HG03457 (cell line): ENCODE measurements around the gene DTYMK.
"Not testable (repeated sequence)": the region's sequence is repeated elsewhere in the genome, so short reads cannot be mapped to it uniquely, and the experiment has no call there.

Source experiments
- ATAC-seq: cut with Tn5 transposase; IDR thresholded peaks from one replicate; pipeline ENCODE4 v1.9.1; 2021; ENCODE audit warnings: moderate number of reproducible peaks; ENCODE audit not compliant: unreplicated experiment

DTYMK gene

DNA sequence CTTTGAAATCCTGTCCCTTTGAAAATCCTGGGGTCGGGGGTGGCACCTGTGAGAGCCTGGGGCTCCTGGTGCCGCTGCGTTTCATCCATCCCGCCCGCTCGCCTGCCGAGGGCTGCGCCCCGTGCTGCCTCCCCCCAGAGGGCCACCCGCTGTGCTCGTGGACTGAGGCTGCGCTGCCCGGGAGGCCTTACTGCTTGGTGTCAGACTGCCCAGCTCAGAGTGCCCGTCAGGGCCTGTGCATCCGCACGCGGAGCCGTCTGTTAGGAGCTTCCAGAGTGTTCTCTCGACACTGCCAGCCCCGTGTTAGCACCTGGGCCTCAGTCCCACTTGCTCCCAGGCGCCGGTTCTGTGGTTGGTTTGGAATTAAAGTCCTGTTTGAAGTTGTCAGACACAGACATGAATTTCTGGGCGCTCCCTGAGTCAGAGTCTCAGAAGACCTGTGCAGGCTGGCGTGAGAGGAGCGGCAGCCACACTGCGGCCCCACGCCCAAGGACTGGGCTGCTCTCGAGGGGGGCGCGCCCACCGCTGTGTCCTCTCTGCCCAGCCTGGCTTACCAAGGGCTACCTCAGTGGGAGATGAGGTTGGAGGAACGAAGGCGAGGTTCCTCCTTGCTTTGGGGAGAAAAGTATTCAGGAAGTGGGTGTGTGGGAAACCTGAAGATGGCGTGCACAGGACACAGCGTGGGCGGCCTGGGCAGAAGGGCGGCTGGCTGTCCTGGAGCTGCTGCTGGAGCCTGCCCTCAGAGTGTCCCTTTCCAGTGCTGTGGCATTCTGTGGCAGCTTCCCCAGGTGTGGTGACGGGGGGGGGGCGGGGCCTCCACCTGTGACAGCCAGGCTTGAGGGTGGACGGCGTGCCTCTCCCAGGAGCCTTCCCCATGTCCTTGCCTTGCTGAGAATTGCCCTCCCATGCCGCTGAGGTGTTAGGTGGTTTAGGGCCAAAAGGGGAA is 14.1 kb downstream of the DTYMK start:
- no peak for ATAC-seq

GRCh38 chr2:241671457-241672240 is 15.0 kb downstream of the DTYMK start:
- ATAC-seq, result no peak

- no peak for ATAC-seq
These were observed 16.1 kb downstream of the DTYMK start for GRCh38 chr2:241670333-241671110.

- no peak for ATAC-seq
These were observed 17.8 kb downstream of the DTYMK start for GRCh38 chr2:241668839-241669238.

- ATAC-seq, result no peak
These were observed 18.3 kb downstream of the DTYMK start for GRCh38 chr2:241668354-241668753.

DNA sequence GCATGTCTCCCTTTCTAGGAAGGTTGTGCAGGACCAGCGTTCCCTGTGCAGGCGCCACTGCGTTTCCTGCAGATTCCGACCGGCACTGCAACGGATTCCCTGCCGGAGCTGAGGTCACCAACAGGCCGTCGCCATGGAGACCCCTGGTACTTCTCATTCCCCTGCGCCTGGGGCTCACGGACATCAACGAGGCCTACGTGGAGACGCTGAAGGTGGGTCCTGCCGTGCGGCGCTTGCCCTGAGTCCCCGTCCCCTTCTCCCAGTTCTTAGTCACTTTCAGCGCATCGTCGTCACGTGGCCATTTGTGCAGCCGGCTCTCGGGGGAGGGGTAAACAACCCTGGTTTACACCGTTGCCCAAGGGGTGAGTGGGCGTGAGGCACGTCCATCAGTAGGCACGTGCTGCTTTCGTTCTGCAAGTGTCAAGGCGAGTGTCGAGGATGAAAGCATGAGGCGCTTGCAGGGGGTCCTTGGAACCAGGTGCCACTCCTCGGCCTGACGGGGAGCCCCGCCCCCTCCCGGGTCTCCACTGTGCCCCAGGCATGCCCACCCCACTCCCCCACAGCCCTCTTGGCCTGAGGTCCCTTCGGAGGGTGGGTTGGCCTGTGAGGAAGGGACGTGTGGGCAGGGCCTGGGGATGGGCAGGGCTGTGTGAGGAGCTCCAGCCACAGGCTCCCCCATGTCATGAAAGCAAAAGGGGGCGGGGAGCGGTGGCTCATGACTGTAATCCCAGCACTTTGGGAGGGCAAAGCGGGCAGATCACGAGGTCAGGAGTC is 19.8 kb downstream of the DTYMK start:
- ATAC-seq, result no peak

DNA sequence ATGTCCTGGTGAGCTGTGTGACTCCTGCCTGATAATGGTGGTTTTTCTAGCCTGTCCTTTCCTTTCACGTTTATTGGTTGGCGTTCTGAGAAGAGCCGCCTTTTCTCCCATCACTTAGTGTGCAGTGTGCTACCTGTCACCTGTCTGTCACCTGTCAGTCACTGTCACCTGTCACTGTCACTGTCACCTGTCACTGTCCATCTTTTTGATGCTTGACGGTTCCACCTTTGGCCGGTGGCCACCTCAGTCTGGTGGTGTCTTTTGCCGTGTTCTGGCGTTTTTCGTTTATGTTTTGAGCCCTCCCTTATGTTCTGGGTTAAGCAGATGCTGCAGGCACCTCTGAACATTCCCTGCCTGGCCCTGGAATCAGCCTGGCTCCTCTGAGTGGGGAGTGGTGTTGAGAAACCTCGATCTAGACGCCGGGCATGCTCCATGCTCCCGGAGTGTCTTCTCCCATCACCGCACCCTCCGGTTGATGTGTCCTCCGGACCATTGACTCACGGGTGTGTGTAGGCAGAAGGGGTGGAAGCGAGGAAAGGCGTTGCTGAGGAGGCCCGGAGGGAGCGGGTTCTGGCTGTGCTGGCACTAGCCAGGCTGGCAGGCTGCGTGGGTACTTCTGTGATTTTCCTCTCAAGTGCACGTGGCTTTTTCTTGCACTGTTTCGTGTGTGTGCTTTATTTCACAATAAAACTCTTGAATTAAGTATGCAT is 20.7 kb downstream of the DTYMK start:
- no peak for ATAC-seq

DNA sequence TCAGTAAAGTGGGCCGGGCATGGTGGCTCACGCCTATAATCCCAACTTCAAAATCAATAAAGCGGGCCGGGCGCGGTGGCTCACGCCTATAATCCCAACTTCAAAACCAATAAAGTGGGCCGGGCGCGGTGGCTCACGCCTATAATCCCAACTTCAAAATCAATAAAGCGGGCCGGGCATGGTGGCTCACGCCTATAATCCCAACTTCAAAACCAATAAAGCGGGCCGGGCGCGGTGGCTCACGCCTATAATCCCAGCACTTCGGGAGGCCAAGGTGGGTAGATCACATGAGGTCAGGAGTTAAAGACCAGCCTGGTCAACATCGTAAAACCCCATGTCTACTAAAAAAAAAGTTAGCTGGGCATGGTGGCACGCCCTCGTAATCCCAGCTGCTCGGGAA is 23.9 kb downstream of the DTYMK start:
- not testable (repeated sequence) for ATAC-seq

DNA sequence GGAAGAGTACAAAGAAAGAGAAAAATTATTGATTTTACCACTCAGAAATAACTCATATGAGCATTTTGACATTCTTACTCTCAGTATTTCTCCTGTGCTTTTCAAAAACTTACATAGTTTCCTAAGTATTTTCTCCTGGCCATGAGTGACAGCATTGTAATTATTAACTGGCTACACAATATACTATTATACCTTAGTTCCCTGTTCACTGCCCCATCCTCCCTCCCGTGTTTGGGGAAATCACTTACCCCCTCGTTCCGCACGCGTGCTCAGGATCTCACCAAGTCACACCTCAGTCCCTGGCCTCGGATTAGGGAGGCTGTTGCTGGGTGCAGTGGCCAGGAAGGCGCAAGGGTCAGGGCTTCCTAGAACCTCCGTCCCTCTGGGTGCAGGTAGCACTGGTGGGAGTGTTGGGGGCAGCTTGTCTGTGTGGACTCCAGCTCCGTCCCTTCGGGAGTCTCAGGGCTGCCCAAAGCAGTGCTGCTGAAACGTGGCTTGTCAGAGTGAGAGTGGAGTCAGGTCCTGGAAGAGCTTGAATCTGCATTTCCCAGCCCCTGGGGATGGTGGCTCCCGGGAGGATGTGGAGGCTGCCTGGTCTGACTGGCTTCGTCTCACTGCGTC is 25.9 kb downstream of the DTYMK start:
- ATAC-seq, result no peak

- ATAC-seq, result no peak
These were observed 27.4 kb downstream of the DTYMK start for GRCh38 chr2:241659150-241659739.

GRCh38 chr2:241658296-241658695 is 28.3 kb downstream of the DTYMK start:
- ATAC-seq, result no peak

GRCh38 chr2:241657786-241658254 is 28.8 kb downstream of the DTYMK start:
- no peak for ATAC-seq

DNA sequence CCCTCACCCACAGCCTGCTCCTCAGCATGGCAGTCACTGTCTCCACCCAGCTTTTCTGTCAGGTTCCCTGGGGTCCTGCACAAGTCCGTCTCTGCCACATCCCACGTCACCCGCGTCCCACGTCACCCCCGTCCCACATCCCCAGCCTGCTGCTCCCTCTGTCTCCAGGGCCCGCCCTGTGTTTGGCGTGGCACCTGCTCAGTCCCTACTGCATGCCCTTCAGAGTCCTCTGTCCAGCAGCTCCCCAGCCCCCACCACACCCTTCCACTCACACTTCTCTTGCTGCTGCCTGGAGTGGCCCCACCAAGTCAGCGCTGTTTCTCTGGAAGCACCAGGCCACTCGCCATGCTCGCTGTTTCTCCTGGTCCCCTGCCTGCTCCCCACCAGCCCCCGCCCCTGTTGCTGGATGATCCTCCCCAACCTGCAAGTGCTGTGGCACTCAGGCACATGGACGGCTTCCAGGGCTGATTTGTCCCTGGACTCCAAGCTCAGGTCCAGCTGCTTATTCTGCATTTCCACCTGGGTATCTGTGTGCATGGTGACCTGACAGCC is 30.3 kb downstream of the DTYMK start:
- ATAC-seq, result no peak

DNA sequence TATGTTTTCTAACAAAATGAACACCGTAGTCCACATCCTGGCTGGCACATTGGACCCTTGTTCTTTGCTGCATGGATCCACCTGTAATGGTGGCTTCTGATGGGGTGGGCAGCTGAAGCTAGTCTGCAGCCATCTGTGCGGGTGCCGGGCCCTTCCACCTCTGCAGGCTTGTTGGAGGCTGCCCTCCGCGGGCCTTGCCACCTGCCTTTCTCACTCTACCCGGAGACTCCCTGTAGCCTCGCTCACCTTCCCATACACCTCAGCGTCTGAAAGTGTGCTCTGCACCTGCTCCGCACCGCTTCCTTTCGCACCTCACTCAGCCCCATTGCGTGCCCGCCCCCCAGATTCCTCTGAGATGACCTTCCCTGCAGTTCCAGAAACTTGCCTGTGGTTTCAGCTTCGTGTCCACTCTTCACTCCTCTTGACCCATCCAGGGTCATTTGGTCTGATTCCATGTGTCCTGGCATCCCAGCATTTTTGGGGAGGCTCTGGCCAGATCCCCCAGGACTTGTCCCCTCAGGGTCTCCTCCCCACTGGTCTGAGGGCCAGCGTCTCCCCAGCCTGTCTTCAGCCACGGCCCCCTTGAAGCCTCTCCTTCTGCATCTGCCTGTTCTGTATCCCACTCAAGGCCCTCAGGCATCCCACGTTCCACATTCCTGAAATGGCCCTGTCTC is 31.0 kb downstream of the DTYMK start:
- ATAC-seq, result no peak

- no peak for ATAC-seq
These were observed 32.1 kb downstream of the DTYMK start for GRCh38 chr2:241654551-241654950.

GRCh38 chr2:241653210-241653750 is 33.3 kb downstream of the DTYMK start:
- ATAC-seq, result no peak

DNA sequence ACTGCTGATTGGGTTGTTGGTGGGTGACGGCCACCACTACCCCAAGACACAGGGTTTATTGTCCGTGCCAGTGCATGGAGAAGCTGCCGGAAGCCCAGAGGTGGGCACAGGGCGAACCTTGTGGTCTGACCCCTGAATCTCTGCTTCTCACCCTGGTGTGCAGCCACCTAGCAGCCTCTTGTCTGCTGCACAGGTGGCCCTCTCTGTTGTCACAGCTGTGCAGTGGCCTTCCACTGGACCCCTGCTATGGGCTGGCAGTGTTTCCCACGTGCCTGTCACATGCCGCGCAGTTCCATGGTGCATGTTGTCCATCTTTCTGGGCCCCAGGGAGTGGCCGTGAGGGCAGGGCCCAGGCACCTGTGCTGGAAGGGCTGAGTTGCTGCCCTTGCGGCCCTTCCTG is 33.9 kb downstream of the DTYMK start:
- ATAC-seq, result no peak

DNA sequence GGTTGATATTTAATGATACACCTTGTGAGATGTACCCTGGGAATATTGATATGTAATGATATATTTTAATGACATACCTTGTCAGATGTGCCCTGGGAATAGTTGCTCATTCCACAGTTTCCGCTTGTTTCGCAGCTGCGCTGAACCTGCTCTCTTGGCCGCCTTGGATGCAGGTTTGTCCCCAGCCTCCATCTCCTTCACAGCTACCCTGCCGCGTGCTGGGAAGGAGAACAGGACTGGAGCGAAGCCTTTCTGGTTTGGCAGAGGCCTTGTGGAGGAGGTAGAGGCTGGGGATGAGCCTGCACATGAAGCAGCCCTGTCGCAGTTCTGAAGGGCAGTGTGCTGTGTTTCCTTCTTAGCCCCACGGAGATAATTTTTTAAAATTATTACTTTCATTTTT is 34.5 kb downstream of the DTYMK start:
- no peak for ATAC-seq
